CD4-positive, alpha-beta T cell treated with Interleukin-21 for 1 hour (primary cell): ENCODE measurements around the gene RFLNA.

Source experiments
- DNase-seq: peaks from one replicate; pipeline ENCODE4 v3.0.0-alpha.2; 2020

RFLNA gene

DNA sequence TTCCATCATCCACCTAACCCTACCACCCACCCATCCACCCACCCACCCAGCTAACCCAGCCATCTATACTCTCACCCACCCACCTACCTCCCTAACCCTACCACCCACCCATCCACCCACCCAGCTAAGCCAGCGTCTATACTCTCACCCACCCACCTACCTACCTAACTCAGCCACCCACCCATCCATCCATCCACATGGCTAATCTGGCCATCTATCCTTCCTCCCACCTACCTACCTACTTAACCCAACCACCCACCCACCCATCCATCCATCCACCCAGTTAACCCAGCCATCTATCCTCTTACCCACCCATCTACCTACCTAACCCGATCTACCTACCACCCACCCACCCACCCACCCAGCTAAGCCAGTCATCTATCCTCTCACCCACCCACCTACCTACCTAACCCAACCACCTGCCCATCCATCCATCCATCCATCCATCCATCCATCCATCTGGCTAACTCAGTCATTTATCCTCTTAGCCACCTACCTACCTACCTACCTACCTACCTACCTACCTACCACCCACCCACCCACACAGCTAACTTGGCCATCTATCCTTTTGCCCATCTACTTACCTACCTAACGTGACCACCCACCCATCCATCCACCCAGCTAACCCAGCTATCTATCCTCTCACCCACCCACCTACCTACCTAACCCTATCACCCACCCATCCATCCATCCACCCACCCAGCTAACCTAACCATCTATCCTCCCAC lies 44.1 kb downstream of the RFLNA start:
- no peak for DNase-seq

DNA sequence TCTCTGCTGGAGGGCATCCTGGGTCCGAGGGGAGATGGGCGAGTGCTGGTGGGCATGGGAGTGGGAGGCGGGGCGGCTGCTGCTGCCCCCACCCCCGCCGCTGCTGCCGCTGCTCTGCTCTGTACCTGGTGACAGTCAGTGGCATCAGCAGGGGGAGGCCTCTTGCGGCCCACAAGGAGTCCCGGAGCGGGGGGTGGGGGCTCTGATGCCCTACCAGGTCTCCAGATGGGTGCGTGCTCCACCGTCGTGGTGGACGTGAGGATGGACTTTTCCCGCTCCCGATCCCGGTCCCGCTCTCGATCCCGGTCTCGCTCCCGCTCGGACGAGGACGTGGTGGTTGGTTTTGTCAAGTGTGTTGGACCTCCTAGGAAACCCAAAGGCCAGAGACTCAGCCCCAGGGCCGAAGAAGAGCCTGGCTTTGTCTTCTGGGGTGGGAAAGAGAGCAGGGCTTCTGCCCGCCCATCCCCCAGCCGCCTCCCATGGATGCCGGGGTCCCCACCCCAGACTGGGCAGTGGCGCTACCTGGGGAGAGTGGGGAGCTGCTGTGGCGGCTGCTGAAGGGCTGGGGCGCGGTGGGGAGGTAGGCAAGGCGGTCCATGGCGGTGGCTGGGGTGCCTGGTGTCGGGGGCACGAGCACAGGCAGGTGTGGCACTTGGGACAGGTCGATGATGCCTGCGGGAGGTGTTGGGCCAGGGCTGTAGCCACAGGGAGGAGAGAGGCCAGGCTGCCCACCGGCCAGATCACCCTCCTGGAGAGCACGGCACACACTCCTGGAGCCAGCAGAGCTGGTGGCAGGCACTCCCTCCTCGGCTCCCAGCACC lies 45.4 kb downstream of the RFLNA start:
- no peak for DNase-seq

DNA sequence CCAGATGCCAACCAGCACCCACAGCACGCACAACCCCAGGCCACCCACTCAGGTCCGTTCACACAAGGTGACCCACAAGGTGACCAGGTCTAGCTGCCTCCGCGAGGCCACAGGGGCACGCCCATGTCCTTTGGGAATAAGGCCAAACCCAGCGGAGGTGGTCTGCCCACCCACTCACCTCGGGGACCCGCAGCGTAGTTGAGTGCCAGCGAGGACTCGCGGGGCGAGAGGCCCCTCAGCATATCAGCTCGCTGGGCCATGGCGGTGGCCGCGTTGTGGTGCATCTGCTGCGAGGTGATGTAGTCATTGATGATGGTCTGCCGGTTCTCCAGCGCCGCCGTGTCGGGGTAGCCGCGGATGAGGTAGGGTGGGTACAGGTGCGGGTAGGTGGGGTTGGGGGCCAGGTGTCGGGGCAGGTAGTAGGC lies 46.8 kb downstream of the RFLNA start:
- DNase-seq, result no peak

DNA sequence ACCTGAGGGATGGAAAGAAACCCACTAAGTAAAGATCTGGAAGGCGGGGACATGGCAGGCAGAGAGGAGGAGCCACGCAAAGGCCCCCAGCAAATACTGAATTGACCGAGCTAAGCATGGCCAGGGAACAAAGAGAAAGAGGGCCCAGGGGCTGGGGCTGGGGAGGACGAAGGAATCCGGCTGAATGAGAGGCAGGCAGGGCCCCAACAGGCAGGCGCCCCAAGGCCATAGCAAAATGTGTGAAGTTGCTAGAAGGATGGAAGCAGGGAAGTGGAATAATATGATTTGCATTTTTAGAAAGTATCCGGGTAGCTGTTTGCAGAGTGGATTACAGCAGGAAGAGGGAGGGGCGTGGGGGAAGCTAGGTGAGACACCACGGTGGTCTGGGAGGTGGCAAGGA lies 49.1 kb downstream of the RFLNA start:
- DNase-seq, result no peak

DNA sequence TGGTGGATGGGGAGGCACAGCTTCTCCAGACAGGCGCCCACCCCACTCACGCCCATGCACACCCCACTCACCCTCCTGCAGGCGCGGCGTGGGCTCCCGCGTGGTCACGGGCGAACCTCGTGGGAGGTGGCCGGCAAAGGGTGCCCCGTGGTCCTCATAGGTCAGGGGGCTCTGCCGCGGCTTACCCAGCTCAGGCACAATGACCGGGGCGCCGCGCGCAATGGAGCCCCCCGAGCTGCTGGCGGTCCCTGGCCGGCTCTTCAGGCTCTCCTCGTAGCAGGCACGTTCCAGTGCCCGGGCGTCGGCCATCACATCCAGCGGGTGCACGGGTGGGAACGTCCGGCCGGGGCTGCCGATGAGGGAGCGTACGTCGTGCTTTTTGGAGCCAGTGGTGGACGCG lies 49.6 kb downstream of the RFLNA start:
- DNase-seq, result no peak

DNA sequence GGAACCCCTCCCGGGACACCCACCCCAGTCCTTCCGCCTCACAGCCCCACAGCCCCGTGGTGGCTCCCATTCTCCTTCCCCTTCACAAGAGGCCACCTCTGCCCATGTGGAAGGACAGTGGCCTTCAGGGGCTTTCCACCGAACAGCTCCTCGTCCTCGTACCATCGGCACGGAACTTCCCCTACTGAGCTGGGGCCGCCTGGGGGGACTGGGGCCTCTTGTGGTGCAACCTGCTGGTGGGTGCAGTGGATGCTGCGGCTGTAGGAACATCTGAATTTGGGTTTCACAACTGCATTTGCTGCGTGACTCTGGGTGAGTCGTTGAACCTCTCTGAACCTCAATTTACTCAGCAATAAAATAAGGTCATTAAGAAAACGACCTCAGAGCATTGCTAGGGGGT lies 50.9 kb downstream of the RFLNA start:
- DNase-seq, result no peak

DNA sequence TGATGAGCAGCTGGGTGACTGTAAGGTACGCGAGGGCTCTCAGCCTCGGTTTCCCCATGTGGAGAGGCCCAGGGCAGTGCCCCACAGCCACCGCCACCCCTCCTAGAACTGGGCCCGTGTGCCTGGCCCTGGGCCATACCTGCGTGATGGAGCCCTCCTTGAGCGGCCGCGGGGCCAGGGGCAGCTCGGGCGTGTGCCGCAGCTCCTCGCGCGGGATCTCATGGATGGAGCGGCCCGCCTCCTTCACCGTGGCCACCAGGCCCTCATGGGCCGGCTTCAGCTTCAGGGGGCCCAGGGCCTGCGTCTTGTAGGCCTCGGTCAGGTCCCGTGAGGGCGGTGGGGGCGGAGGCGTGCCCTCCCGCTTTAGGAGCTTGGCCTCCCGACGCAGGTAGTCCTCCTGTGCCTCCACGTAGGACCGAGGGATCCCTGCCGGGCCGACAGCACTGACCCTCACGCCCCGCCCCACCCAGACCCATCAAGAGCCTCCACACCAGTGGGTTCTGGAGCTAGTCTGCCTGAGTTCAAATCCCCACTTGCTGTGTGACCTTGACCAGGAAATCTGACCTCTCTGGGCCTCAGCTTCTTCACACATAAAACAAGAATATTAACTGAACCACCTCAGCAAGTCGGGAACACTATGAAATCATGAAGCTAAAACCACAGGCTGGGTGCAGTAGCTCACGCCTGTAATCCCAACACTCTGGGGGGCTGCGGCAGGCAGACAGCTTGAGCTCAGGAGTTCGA lies 51.7 kb downstream of the RFLNA start:
- no peak for DNase-seq

DNA sequence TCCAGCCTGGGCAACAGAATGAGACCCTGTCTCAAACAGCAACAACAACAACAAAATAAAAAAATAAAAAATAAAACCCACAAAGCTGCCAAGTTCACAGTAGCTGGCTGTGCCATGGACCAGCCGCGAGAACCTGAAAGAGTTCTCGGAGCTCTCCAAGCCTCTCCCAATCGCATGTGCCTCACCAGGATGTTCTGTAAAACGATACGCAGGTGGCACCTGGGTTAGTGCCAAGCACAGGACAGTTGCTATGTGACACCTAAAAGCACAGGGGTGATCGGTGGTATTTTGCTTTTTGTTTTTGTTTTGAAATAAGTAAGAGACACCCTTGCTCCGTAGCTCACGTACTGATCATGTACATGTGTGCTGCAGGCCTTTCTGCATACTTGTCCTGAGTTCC lies 52.4 kb downstream of the RFLNA start:
- no peak for DNase-seq

DNA sequence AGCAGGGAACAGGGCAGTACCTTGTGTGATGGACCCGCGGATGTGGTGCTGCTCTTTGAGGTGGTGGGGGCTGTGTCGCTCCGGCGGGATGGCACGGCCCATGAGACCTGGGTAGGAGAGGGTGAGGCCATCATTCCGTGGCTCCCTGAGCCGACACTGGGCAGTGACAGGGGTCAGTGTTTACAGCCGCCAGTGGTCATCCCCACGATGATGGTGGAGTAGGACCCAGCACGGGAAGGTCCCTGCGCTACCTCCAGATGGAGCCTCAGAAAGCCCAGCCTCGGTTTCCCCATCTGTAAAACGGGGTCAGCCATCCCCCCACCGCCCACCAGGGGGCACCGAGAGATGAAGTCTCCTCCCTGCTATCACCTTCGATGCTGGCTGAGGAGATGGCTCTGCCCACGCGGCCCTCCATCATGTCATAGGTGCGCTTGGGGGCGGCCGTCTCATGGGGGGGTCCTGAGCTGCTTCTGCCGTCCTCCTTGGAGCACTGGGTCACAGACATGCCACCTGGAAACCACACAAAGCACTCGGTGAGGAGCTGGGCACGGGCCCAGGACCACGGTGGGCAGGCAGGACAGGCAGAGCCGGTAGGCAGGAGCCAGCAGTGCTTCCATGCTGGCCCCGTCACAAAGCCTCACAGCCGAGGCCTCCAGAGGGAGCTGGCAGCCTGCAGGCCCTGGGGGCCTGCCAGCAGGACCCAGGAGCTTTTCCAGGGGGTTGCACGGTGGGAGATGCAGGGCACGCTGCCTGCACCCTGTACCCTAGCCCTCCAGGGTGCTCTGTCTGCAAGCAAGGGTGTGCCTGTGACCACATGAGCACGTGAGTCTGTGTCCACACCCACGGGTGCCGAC lies 53.1 kb downstream of the RFLNA start:
- DNase-seq, result no peak

DNA sequence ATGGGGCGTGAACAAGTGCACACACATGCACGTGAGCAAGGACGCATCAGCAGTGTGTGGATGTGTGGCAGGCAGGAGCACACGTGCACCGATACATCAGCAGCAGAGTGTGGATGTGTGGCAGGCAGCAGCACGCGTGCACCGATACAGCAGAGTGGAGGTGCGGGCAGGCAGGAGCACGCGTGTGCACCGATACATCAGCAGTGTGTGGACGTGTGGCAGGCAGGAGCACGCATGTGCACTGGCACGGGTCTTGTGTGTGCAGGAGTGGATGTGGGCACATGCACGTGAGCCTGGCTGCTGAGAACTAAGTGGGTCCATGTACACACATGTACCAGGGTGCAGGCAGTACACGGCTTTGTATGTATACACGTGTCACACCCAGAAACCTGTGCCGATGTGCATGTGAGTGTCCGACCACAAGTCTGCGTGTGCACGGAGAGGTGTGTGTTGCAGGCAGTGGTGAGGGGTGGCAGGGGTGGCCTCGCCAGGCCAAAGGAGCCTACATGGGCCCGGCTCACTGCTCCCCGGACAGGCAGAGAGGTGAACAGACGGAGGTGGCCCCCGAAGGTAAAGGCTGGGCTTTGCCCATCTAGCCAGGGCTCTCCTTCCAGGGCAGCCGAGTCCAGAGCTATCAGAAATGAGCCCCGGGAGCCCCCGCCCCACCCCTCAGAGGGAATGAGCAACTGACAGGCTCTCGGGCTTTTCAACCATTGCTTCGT lies 53.9 kb downstream of the RFLNA start:
- DNase-seq, result no peak

DNA sequence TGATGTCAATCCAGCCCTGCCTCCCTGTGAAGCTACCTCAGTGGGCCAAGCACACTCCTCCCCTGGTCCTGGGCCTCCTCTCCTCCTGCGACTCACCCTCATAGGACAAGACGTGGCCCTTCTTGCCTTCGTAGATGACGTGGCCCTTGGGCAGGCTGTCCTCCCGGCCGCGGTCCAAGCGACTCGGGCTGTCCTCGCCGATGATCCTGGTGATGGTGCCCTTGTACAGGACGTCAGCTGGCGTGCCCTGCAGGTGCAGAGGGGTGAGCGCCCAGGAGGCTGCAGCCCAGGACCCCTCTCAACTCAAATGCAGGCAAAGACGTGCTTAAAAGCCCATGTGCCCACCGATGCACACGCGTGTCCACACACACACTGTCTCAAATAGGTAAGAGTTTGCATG lies 55.6 kb downstream of the RFLNA start:
- no peak for DNase-seq

DNA sequence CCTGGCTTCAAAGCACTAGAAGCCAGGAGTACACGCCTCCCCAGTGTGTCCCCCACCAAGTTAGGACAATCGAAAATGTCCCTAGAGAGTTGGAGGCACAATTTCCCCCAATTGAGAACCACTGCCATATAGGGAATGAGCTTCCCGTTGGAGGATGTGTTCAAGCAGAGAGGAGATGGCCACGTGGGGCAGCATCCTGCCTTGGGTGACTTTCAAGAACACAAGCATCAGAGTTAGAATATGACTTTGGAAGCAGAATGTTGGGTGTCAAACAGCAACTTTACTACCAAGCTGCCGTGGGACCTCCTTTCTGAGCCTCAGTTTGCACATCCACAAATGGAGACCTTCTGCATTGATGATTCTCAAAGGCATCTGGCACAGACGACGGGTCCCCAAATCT lies 56.5 kb downstream of the RFLNA start:
- no peak for DNase-seq

DNA sequence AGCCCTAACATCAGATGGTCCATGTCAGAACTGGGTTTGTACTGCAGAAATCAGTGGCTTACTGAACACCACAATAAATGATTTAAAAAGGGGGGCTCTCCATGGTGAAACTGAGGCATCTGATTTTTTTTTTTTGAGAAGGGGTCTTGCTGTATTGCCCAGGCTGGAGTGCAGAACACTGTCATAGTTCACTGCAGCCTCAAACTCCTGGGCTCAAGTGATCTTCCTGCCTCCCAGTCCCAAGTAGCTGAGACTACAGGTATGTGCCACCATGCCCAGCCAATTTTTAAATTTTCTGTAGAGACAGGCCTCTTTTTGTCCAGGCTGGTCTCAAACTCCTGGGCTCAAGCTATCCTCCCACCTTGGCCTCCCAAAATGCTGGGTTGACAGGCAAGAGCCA lies 57.4 kb downstream of the RFLNA start:
- DNase-seq, result no peak

DNA sequence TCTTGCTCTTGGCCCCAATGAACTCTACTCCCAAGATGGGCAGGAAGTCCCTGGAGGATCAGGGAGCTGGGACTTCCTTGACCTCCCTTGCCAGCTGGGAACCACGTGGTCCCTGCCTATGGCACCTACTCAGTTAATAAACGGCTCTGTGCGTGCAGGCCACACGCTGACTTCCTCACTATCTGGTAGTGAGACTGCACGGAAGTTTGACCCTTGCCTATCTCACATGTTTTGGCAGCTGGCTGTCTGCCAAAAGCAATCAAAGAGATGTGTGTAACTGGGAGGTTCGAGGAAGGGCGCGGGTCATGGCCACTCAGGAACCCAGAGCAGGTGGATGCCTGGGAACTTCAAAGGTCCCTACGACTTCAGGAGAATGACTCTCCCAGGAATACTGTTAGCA lies 57.9 kb downstream of the RFLNA start:
- no peak for DNase-seq

DNA sequence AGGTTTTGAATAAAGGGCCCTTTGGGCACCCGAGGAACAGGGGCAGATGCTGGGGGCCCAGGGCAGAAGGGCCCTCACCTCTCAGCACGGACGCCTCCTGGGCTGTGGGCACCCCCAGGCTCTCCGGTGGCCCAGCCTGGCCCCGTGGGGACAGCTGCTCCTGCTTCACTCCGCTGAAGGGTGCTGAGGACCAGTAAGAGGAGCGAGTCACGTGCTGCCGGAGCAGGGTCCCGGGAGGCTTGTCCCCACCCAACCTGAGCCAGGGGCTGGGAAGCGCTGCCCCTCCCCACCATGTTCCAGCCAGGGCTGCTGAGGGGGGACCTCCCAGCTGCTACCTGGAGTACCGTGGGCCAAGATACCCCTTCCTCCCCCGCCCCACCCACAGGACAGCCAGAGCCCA lies 59.5 kb downstream of the RFLNA start:
- no peak for DNase-seq

DNA sequence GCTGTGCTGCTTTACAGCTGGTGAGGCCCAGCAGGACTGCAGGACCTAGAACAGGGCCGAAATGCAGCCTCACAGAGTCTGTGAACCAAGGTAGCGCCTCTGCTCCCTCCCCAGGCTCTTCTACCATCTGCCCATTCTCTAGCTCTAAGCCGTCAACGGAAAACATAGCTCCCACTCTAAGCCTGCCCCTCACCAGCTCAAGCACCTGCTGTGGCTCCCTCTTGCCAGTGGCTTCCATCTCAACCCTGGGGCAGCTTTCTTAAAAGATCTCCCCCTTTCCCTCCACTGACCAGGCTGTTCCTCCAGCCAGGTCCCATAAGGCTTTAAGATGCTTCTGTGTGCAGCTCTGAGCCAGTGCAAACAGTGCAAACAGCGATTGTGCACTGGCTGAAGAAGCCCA lies 61.3 kb downstream of the RFLNA start:
- no peak for DNase-seq

DNA sequence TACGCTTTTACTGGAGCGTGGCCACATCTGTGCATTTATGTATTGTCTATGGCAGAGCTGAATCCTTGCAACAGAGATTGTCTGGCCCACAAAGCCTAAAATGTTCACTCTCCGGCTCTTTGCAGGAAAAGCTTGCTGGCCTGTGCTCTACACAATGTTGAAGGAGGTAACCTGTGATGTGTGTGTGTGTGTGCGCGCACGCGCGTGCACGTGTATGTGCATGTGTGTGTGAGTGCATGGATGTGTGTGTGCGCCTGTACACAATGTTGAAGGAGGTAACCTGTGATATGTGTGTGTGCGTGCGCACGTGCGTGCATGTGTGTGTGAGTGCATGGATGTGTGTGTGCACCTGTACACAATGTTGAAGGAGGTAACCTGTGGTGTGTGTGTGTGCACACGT lies 62.7 kb downstream of the RFLNA start:
- DNase-seq, result no peak

DNA sequence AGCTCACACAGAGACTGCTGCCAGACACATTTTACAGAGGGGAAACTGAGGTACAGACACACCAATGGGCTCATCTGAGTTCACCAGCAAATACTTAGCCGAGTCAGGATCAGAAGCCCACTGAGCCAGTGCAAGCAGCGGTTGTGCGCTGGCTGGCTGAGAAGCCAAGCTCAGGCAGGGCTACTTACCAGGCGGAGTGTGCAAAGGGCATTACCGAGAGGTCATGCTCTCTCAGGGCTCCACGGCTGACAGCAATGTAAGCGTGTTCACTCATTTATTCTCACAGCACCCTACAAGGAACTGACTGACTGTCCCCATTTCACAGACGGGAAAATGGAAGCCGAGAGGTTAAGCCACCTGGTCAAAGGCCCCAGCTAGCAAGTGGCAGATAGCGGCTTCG lies 63.7 kb downstream of the RFLNA start:
- no peak for DNase-seq

DNA sequence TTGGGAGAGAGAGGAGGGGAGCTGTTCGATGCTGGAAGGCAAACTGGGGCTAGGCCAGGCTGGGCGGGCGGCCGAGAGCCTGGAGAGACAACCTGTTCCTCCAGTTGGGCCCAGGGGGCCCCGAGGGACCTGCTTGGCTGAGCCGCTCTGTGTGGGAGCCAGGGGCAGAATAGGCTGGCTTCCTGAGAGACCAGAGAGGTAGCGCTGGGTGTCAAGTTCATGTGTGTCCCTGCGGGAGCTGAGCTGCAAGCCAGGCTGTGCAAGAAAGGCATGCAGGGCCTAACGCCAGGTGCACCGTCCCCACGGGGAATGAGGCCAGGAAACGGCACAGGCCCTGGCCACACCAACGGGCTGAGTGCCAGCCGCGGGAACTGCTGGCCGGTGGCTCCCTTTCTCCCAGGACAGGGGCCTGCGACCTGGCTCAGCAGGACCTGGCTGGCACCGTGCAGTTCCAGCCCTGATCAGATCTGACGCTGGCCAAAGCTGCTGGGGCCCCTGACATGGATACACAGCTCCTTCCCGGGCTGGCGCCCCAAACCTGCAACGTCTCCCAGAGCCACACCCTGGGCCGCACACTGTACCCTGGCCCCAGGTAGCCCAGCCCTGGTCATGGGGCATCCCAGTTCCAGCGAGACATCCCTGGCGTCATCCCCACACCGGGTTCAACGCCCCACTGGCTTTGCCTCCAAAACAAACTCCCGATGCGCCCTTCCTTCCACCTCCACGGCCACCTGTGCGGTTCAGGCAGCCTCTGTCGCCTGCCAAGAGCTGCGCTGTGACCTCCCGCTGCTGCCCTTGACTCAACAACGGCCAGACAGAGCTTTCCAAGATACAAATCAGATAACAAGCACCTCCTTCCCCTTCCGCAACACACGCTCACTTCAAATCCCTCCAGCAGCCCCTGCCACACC lies 65.0 kb downstream of the RFLNA start:
- DNase-seq, result no peak

DNA sequence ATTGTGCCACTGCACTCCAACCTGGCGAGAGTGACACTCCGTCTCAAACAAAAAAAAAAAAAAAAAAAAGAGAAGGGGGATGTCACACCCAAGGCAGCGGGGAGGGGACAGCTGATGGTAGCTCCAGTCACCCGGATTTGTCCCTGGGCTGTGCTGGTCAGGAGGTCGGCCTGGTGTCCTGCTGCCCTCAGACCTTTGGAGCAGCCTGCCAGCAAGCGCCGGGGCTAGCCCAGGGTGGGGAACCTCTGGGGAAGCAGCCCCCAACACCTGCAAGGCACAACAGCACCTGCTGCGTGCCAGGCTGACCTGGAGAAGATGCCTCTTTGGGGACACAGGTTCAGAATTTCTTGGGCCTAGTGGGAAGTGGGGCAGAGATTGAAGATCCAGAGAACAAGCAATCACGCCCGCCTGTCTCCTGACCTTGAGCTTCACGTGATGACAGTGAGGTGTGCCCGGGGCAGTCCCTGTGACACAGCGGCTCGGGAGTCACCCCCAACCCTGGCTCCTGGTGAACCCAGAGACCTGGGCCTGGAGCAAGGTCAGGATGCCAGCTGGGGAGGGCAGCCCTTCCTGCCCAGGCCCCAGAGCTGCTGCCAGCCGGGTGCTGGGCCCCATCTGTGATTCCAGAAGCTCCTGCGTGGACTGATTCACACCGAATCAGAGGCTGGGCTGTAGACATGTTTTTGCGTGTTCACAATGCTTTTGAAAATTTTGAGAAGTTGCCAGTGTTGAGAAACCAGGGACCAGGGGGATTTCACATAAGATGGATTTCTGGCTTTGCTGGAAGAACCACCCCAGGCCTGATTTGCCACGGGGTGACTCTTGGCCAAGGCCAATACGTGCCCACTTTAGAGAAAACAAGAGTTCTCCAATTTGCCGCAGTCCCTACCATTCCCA lies 66.4 kb downstream of the RFLNA start:
- no peak for DNase-seq
